PC-3 (cell line): Measurements from ENCODE around the gene CIAO2B.
"Not testable (repeated sequence)": the region's sequence is repeated elsewhere in the genome, so short reads cannot be mapped to it uniquely, and the experiment has no call there.

Experiments
- EZH2 ChIP-seq: fragments of 300-600 bp; sonication (generic); IDR thresholded peaks from one replicate; pipeline ENCODE4 v1.6.1; 2017; ENCODE audit warnings: antibody characterized with exemption, mild to moderate bottlenecking, low read length; ENCODE audit not compliant: unreplicated experiment
- TF ChIP-seq, protein P1 (sequence below): fragments of 300-600 bp; sonication (generic); conservative IDR thresholded peaks from 2 replicates; pipeline ENCODE4 v1.5.1; 2017; ENCODE audit warnings: antibody characterized with exemption, low read depth, mild to moderate bottlenecking, low read length

DNA sequence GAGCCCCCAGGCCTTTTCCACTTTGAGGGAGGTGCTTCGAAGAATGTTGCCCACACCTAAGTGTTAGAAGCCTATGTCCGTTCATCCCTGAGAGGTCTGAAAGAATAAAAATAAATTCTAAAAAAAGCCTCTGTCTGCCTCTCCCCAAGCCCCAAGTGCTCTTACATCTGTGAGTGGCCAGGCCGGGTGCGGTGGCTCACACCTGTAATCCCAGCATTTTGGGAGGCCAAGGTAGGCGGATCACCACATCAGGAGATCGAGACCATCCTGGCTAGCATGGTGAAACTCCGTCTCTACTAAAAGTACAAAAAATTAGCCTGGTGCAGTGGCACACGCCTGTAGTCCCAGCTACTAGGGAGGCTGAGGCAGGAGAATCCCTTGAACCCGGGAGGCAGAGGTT lies 10.8 kb upstream of the CIAO2B start:
- TF ChIP-seq, protein P1, sequence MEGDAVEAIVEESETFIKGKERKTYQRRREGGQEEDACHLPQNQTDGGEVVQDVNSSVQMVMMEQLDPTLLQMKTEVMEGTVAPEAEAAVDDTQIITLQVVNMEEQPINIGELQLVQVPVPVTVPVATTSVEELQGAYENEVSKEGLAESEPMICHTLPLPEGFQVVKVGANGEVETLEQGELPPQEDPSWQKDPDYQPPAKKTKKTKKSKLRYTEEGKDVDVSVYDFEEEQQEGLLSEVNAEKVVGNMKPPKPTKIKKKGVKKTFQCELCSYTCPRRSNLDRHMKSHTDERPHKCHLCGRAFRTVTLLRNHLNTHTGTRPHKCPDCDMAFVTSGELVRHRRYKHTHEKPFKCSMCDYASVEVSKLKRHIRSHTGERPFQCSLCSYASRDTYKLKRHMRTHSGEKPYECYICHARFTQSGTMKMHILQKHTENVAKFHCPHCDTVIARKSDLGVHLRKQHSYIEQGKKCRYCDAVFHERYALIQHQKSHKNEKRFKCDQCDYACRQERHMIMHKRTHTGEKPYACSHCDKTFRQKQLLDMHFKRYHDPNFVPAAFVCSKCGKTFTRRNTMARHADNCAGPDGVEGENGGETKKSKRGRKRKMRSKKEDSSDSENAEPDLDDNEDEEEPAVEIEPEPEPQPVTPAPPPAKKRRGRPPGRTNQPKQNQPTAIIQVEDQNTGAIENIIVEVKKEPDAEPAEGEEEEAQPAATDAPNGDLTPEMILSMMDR, result not testable (repeated sequence)
- TF ChIP-seq EZH2, result not testable (repeated sequence)
